ENCODE results near the gene PFKP.

GRCh38 chr10:3048119-3049019, 19.0 kb upstream of the PFKP start:
- TF ChIP-seq POLR2A (IDR thresholded peaks at IDR 0.05; ENCODE audit: extremely low read depth, insufficient read length): no peak
- no peak for TF ChIP-seq MAX (IDR thresholded peaks at IDR 0.05; ENCODE audit: low read depth, low read length)

Measured in NB4 (cell line).